Measurements from ENCODE around the gene OR2B6.

GRCh38 chr6:28001751-28002150 is 44.7 kb downstream of the OR2B6 start:
- TF ChIP-seq CTCF (IDR thresholded peaks at IDR 0.05; ENCODE audit: low read length): no peak
- no peak for TF ChIP-seq EZH2 (IDR thresholded peaks at IDR 0.05; ENCODE audit: borderline replicate concordance, low read length)

Data from OCI-LY1 (cell line).